GM23338 (cell line): ENCODE measurements around the gene PPFIA4. TPM values are rescaled to one million over a fixed set of nuclear protein-coding genes. Genes with fewer than 3 reads are reported as not detected.

Source experiments
- ATAC-seq: fragments of 200-7000 bp; cut with Tn5 transposase; 3 replicates; pipeline ENCODE4 v1.9.1; 2020
- DNase-seq: peaks from one replicate; pipeline ENCODE4 v3.0.0-alpha.2; 2015; ENCODE audit warnings: low spot score
- H2AFZ ChIP-seq: fragments of 200-600 bp; sonication (generic); 2 replicates; pipeline ENCODE4 v1.8.0; 2016; ENCODE audit warnings: antibody characterized with exemption, mild to moderate bottlenecking, moderate library complexity
- H3F3A ChIP-seq: fragments of 200-600 bp; sonication (generic); replicated peaks from 2 replicates; pipeline ENCODE4 v1.8.0; 2017; ENCODE audit warnings: antibody characterized with exemption, mixed run types, low read depth
- H3K27ac ChIP-seq: fragments of 200-600 bp; sonication (generic); 2 replicates; pipeline ENCODE4 v1.6.1; 2016; ENCODE audit warnings: low read depth
- H3K27me3 ChIP-seq: fragments of 200-600 bp; sonication (generic); 2 replicates; pipeline ENCODE4 v1.8.0; 2016; ENCODE audit warnings: mild to moderate bottlenecking, mixed run types, moderate library complexity; ENCODE audit not compliant: insufficient read depth
- H3K36me3 ChIP-seq: fragments of 200-600 bp; sonication (generic); 2 replicates; pipeline ENCODE4 v1.8.0; 2016; ENCODE audit warnings: mild to moderate bottlenecking; ENCODE audit not compliant: insufficient read depth
- H3K4me1 ChIP-seq: fragments of 200-600 bp; sonication (generic); 2 replicates; pipeline ENCODE4 v1.8.0; 2016; ENCODE audit warnings: mild to moderate bottlenecking, moderate library complexity; ENCODE audit not compliant: insufficient read depth
- H3K4me2 ChIP-seq: fragments of 200-600 bp; sonication (generic); 2 replicates; pipeline ENCODE4 v1.7.1; 2017; ENCODE audit warnings: mixed run types
- H3K4me3 ChIP-seq: fragments of 200-600 bp; sonication (generic); 2 replicates; pipeline ENCODE4 v1.6.1; 2016; ENCODE audit warnings: mixed run types
- H3K79me2 ChIP-seq: fragments of 200-600 bp; sonication (generic); replicated peaks from 2 replicates; pipeline ENCODE4 v1.8.0; 2017; ENCODE audit warnings: mild to moderate bottlenecking; ENCODE audit not compliant: insufficient read depth
- H3K9me2 ChIP-seq: fragments of 200-600 bp; sonication (generic); 2 replicates; pipeline ENCODE4 v1.8.0; 2017; ENCODE audit not compliant: insufficient read depth
- H4K20me1 ChIP-seq: fragments of 200-600 bp; sonication (generic); replicated peaks from 2 replicates; pipeline ENCODE4 v1.8.0; 2017; ENCODE audit warnings: mild to moderate bottlenecking; ENCODE audit not compliant: insufficient read depth
- H3K27ac Mint-ChIP-seq: 2 replicates; pipeline ENCODE4 v1.8.0; 2020; ENCODE audit warnings: inconsistent platforms, mild to moderate bottlenecking, moderate library complexity, mixed read lengths
- H3K27me3 Mint-ChIP-seq: 3 replicates; pipeline ENCODE4 v1.8.0; 2022; ENCODE audit warnings: low read depth, mild to moderate bottlenecking, moderate library complexity, mixed read lengths, inconsistent platforms; ENCODE audit not compliant: insufficient read depth, poor library complexity
- H3K36me3 Mint-ChIP-seq: 3 replicates; pipeline ENCODE4 v1.8.0; 2021; ENCODE audit warnings: low read depth, mild to moderate bottlenecking, inconsistent platforms, moderate library complexity, mixed read lengths
- H3K4me1 Mint-ChIP-seq: 3 replicates; pipeline ENCODE4 v1.8.0; 2020; ENCODE audit warnings: mild to moderate bottlenecking, inconsistent platforms, mixed read lengths
- H3K4me3 Mint-ChIP-seq: 3 replicates; pipeline ENCODE4 v1.8.0; 2021; ENCODE audit warnings: moderate library complexity, mild to moderate bottlenecking, inconsistent platforms, mixed read lengths
- H3K9me3 Mint-ChIP-seq: 3 replicates; pipeline ENCODE4 v1.8.0; 2020; ENCODE audit warnings: moderate library complexity, mild to moderate bottlenecking, inconsistent platforms, mixed read lengths
- CREB1 ChIP-seq: fragments of 250-450 bp; sonication (Bioruptor Pico); IDR thresholded peaks from 2 replicates; pipeline ENCODE4 v1.5.0; 2020; ENCODE audit warnings: low read depth, mild to moderate bottlenecking, moderate library complexity
- EZH2phosphoT487 ChIP-seq: fragments of 200-600 bp; sonication (generic); IDR thresholded peaks from one replicate; pipeline ENCODE4 v1.8.1; 2018; ENCODE audit warnings: antibody characterized with exemption; ENCODE audit not compliant: unreplicated experiment
- POLR2AphosphoS5 ChIP-seq: IDR thresholded peaks from 2 replicates; pipeline ENCODE4 v1.6.1; 2016; ENCODE audit warnings: antibody characterized with exemption, low read depth
- ZNF114 ChIP-seq: fragments of 250-450 bp; sonication (Bioruptor Pico); IDR thresholded peaks from 2 replicates; pipeline ENCODE4 v1.5.0; 2020; ENCODE audit warnings: mild to moderate bottlenecking, moderate library complexity
- ZNF331 ChIP-seq: fragments of 250-450 bp; sonication (Bioruptor Pico); IDR thresholded peaks from 2 replicates; pipeline ENCODE4 v1.5.0; 2020; ENCODE audit warnings: low read depth, mild to moderate bottlenecking, moderate library complexity
- polyA plus RNA-seq: library from polyadenylated mRNA; unstranded; fragments of >200 nt; fragmentation: Nextera tagmentation; extraction: Ambion mirVana; gene quantifications from 2 replicates; pipeline ENCODE4 v1.2.1, GENCODE V29; 2016
- total RNA-seq: library from RNA; depleted of rRNA; stranded (reverse); fragments of >200 nt; shearing (Covaris generic); gene quantifications from 2 replicates; pipeline ENCODE4 v1.2.3, GENCODE V29; 2014
- TF ChIP-seq, protein P1 (sequence below): IDR thresholded peaks from one replicate; pipeline ENCODE4 v1.6.1; 2018; ENCODE audit warnings: antibody characterized with exemption; ENCODE audit not compliant: unreplicated experiment
- TF ChIP-seq, protein P2 (sequence below), 2 experiments: fragments of 200-600 bp in 1 of 2; sonication (generic) in 1 of 2; conservative IDR thresholded peaks; 2 replicates each; pipeline versions ENCODE4 v1.5.1 to v1.6.1; 2016 to 2017; ENCODE audit warnings: antibody characterized with exemption in 2 of 2, low read depth in 2 of 2, mild to moderate bottlenecking in 2 of 2, moderate library complexity in 1 of 2

Gene PPFIA4
- total and polyA plus RNA-seq, 2 experiments from 2014 or later = 1.3 to 7.6 TPM

DNA sequence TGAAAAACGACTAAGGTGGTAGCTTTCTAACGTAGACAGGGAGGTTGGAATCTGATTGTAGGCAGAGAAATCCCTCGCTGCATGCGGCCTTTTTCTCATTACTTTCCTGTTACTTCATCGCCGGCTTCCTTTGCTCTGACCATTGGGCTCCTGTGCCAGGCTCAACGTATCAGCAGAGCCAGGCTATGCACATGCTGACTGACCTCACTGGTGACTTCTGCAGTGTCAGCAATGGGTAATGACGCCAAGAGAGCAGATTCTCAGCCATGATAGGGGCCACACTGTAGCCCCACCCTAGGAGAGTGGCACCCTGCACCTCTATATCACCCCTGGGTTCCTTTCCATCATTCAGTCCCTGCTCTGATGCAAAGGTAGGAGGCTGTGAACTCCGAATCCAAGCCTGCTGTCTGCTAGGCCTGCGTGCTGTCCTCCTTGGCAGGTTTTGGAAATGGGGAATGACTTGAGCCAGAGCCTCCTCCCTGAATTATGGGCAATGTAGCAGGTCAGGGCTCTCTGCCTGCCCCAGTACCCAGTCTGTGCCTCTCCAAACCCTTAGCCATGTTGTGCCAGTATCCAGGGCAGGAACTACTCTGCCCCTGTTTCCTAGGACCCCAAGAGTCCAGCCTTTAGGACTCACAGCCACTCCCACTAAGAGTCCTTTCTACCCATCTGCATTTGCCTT lies 11.4 kb downstream of the PPFIA4 start (continued):
- TF ChIP-seq POLR2AphosphoS5 = no peak
- TF ChIP-seq CREB1 (CRISPR knock-in tag) = no peak

DNA sequence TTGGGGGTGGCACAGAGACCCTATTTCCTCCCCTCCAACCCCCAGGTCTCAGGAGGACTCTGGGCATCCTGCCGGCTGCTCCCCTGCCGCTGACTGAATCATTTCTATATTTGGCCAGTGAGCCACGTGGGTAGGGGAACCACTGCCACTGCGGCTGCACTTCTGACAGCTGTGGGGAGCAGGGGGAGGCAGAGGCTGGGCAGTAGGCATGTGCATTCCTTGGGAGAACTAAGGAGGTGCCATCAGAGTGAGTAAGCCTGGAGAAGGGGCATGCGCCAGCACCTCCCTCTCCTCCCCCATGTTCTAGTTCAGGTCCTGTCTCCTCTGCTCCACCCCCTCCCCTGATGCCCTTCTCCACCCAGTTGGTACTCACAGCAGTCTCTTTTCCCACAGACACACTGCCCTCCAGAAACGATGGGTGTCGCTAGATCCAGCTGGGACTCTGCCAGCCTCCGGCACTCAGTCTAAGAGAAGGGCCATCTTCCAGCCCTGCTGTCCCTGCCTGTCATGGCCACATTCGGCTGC lies 12.0 kb downstream of the PPFIA4 start:
- Histone ChIP-seq H3K4me3 (no peak overlapping the region), H3K9me2 (no peaks in the 10 kb centered on the region), H3K79me2 (no peaks in the 10 kb centered on the region), H3K27ac (no peak overlapping the region), H3K4me2 (no peak overlapping the region), H4K20me1 (no peaks in the 10 kb centered on the region), H3K4me1 (peaks cover 16% of the 10 kb centered on the region; the same call in 1 of the 2 replicates), H3K27me3 (no peaks in the 10 kb centered on the region), H3F3A (no peaks in the 10 kb centered on the region), H2AFZ (no peak overlapping the region), H3K36me3 (no peaks in the 10 kb centered on the region)
- TF ChIP-seq, protein P1, sequence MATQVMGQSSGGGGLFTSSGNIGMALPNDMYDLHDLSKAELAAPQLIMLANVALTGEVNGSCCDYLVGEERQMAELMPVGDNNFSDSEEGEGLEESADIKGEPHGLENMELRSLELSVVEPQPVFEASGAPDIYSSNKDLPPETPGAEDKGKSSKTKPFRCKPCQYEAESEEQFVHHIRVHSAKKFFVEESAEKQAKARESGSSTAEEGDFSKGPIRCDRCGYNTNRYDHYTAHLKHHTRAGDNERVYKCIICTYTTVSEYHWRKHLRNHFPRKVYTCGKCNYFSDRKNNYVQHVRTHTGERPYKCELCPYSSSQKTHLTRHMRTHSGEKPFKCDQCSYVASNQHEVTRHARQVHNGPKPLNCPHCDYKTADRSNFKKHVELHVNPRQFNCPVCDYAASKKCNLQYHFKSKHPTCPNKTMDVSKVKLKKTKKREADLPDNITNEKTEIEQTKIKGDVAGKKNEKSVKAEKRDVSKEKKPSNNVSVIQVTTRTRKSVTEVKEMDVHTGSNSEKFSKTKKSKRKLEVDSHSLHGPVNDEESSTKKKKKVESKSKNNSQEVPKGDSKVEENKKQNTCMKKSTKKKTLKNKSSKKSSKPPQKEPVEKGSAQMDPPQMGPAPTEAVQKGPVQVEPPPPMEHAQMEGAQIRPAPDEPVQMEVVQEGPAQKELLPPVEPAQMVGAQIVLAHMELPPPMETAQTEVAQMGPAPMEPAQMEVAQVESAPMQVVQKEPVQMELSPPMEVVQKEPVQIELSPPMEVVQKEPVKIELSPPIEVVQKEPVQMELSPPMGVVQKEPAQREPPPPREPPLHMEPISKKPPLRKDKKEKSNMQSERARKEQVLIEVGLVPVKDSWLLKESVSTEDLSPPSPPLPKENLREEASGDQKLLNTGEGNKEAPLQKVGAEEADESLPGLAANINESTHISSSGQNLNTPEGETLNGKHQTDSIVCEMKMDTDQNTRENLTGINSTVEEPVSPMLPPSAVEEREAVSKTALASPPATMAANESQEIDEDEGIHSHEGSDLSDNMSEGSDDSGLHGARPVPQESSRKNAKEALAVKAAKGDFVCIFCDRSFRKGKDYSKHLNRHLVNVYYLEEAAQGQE = no peak
- no peak for ATAC-seq
- no peak for DNase-seq
- Mint-ChIP-seq H3K9me3 (no peaks in the 10 kb centered on the region; the same call in 2 of the 3 replicates), H3K4me1 (peaks cover 25% of the 10 kb centered on the region), H3K27ac (no peak overlapping the region), H3K36me3 (no peaks in the 10 kb centered on the region), H3K4me3 (no peak overlapping the region), H3K27me3 (peaks cover 21% of the 10 kb centered on the region)

DNA sequence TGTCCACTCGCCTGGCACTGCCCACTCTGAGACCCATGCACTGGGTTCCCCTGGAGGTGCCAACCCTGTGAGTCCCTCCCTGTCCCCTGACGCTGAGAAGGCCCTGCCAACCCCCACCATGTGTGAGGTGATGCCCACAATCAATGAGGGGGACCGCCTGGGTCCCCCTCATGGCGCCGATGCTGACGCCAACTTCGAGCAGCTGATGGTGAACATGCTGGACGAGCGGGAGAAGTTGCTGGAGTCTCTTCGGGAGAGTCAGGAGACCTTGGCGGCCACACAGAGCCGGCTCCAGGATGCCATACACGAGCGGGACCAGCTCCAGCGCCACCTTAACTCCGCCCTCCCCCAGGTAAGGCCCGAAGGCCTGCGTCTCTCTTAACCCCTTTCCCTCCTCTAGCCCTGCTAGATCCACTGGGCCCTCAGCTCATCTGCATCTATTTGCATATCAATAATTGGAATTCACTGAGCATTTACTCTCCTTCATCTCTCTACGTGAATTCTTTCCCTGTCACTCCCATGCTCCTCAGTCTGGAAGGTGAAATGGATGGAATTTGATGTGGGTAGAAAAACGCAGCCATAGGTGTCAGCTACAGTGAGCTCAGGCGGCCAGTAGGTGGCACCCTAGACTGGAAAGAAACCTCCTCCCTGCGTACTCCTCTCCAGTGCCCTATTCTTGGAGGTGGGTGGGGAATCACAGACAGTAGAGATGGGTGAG lies 12.8 kb downstream of the PPFIA4 start:
- peak; percentile 93 for DNase-seq
- Mint-ChIP-seq H3K4me3 (no peak overlapping the region), H3K27me3 (peaks cover 21% of the 10 kb centered on the region), H3K4me1 (peaks cover 25% of the 10 kb centered on the region), H3K9me3 (no peaks in the 10 kb centered on the region; the same call in 2 of the 3 replicates), H3K36me3 (no peaks in the 10 kb centered on the region), H3K27ac (no peak overlapping the region)
- no peaks in the 10 kb centered on the region for H3K27me3 ChIP-seq
- ATAC-seq = peak; percentile 88
- no peaks in the 10 kb centered on the region for H3K9me2 ChIP-seq
- no peak overlapping the region for H3K27ac ChIP-seq
- no peak overlapping the region for H2AFZ ChIP-seq
- H3K79me2 ChIP-seq = no peaks in the 10 kb centered on the region
- H3K4me2 ChIP-seq = no peak overlapping the region
- H4K20me1 ChIP-seq = no peaks in the 10 kb centered on the region
- H3F3A ChIP-seq = no peaks in the 10 kb centered on the region
- no peaks in the 10 kb centered on the region for H3K36me3 ChIP-seq
- no peak overlapping the region for H3K4me3 ChIP-seq
- peaks cover 16% of the 10 kb centered on the region; the same call in 1 of the 2 replicates for H3K4me1 ChIP-seq
- TF ChIP-seq, protein P2, sequence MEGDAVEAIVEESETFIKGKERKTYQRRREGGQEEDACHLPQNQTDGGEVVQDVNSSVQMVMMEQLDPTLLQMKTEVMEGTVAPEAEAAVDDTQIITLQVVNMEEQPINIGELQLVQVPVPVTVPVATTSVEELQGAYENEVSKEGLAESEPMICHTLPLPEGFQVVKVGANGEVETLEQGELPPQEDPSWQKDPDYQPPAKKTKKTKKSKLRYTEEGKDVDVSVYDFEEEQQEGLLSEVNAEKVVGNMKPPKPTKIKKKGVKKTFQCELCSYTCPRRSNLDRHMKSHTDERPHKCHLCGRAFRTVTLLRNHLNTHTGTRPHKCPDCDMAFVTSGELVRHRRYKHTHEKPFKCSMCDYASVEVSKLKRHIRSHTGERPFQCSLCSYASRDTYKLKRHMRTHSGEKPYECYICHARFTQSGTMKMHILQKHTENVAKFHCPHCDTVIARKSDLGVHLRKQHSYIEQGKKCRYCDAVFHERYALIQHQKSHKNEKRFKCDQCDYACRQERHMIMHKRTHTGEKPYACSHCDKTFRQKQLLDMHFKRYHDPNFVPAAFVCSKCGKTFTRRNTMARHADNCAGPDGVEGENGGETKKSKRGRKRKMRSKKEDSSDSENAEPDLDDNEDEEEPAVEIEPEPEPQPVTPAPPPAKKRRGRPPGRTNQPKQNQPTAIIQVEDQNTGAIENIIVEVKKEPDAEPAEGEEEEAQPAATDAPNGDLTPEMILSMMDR (conservative IDR thresholded peaks at IDR 0.05; ENCODE audit: low read depth in 2 of 2) = peak; percentile 98 to 99
- TF ChIP-seq POLR2AphosphoS5 = no peak
- no peak for TF ChIP-seq ZNF331 (CRISPR knock-in tag)
- TF ChIP-seq EZH2phosphoT487 = no peak
- no peak for TF ChIP-seq ZNF114 (CRISPR knock-in tag)
